CD4-positive, alpha-beta T cell treated with Interferon alpha-2 for 1 hour (primary cell): Measurements from ENCODE around the gene PPP1R12A.
A peak's percentile ranks its signal among the peaks of the same experiment; 100 is the strongest.

Source experiments
- DNase-seq, 2 donors: peaks; one replicate each; pipeline ENCODE4 v3.0.0-alpha.2; 2020 to 2022

The PPP1R12A gene

GRCh38 chr12:79934281-79935020, 446 bp downstream of the PPP1R12A start:
- peak in 1 of 2 donors; percentile 52 for DNase-seq

- peak in 1 of 2 donors; percentile 42 for DNase-seq
Measured at GRCh38 chr12:79933532-79934264, 1.2 kb downstream of the PPP1R12A start.

DNA sequence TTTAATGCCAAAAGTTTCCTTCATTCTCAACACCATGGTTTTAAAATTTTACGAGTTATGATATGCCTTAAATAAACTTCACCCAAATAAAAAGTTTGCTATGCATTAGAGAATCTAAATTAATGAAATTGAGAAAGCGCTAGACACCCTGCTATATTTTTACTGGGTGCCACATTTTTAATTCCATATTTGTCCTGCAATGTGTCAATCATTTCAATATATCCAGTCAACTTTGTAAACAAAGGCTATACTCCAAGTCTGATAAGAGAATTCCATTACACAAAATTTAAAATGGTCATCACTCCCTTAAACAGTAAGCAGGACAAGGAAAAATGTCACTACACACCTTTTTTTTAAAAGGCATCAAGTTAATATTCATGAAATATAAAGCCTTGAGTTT, 1.9 kb downstream of the PPP1R12A start:
- no peak for DNase-seq

GRCh38 chr12:79932357-79932756, 2.5 kb downstream of the PPP1R12A start:
- no peak for DNase-seq

- DNase-seq: no peak
Measured at GRCh38 chr12:79929065-79929464, 5.8 kb downstream of the PPP1R12A start.

DNA sequence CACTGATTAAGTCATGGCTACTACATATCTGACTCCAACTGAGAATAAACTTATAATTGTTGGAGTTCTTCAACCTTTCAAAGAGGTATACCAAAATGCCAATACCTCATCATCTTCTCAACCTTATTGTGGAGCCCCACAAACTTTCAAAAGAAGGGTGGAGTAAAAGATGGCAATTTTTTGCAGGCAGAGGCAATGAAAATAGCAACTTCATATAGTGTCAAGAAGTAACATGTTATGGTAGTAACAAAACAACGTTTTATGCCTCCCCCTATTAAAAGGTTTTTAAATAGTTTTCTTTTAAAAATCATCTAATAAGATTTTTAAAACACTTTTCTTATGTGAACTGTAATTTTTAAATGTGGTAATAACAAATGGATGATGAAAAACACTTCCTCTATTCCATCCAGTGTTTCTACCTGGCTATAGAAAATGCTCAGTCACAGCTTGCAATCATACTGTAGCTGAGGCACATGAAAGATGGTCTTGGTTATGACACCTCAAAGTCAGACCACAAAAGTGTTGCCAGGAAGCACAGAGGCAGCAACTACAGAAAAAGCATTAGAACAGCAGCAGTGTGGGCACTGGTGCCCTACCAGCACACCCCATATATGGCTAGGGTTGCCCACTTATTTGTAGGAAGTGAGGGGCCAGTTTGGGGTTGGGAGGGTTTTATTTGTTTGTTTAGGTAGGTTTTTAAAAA, 7.0 kb downstream of the PPP1R12A start:
- peak; percentile 44 to 75 for DNase-seq

- no peak for DNase-seq
Measured at GRCh38 chr12:79926951-79927350, 7.9 kb downstream of the PPP1R12A start.

- no peak for DNase-seq
Measured at GRCh38 chr12:79925492-79925891, 9.4 kb downstream of the PPP1R12A start.

- DNase-seq: no peak
Measured at GRCh38 chr12:79921786-79922185, 13.1 kb downstream of the PPP1R12A start.

- no peak for DNase-seq
Measured at GRCh38 chr12:79920421-79921238, 14.3 kb downstream of the PPP1R12A start.

GRCh38 chr12:79919762-79920161, 15.1 kb downstream of the PPP1R12A start:
- DNase-seq: no peak

DNA sequence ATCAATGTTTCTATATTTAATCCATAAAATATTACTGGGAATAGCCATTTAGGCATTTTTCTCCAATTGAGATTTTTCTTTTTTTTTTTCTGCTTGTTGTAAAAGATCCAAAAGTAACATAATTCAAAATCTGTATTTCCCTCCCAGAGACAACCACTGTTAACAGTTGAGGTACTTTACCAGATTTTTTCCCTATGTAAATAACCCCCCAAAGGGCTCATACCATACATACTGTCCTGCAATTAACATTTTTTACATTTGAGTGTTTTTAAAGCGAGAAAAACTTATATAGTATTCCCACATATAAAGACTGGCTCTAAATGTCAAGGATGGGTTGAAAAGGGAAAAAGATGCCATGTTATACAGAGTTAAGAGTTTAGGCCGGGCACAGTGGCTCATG, 18.1 kb downstream of the PPP1R12A start:
- no peak for DNase-seq

DNA sequence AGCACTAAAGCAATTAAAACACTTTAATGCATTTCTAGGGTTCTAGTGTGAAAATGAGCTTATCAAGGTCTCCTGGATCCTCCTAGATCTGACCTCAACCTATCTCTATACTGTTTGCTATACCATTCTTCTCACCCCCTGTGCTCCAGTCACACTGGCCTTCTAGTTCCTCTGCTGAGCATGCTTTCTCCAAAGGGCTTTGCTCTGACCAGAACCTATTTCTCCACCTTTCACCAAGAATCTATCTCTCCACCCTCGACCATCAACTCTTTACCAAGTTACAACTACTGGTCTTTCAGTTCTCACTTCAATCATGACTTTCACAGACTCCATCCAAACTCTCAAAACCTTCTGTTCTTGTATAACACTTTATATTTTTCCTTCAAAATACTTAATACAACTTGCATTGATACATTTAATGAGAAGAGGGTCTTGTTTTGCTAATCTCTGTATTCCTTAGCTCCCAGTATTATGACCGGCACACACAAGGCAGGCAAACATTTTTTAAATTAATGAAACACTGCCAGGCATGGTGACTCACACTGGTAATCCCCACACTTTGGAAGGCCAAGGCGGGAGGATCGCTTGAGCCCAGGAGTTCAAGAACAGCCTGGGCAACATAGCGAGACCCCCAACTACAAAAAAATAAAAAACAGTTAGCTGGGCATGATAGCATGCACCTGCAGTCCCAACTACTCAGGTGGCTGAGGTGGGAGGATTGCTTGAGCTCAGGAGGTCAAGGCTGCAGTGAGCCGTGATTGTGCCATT, 22.8 kb downstream of the PPP1R12A start:
- no peak for DNase-seq

DNA sequence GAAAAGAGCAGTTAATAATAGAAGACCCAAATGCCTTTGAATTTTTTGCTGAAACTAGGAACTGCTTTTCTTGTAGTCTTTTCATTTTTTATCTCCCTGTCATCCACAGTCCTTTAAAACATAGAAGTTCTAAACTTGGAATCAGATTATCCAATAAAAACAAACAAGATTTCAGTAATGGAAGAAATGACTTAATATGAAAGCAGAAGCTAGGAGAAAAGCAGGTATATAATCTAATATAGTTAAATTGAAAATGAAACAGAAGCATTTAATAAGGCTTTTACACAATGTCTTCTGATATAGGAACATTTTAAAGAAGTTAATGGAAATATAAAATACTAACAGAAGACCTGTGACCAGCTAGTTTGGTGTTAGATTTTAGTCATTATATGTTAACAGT, 26.5 kb downstream of the PPP1R12A start:
- no peak for DNase-seq

DNA sequence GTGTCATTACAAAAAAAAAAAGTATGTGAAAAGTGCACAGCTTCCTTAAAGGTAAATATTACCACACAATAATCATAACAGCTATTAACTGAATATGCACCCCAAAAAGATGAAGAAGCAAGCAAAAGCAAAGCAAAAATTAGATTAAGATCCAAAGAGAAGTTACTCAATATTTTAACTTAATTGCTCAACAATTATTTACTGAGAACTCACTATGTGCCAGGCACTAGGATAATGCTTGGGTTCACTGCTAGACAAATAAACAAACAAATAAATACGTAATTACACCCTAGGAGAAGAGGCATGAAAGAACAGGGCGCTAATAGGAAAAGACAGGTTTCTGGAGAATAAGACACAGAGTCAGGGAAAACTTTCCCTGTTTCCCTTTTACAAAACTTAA, 33.4 kb downstream of the PPP1R12A start:
- DNase-seq: no peak

DNA sequence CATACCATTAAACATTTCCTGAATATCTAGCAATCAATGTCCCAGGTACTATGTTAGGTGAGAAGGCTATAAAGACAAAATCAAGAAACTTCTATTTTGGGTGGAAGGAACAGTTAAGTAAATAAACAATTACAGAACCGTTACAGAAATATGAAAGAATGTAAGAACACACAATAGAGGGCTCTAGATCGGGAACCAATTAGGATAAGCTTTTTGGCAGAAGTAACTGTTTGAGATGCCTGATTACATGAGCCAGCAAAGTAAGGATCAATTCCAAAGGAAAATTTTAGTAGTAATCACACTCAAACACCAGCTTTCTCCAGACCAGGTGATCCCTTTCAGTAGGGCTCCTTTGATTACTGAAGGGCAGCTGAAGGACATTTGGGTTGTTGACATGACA, 33.9 kb downstream of the PPP1R12A start:
- no peak for DNase-seq

- no peak for DNase-seq
Measured at GRCh38 chr12:79900199-79900598, 34.7 kb downstream of the PPP1R12A start.

- no peak for DNase-seq
Measured at GRCh38 chr12:79897617-79898016, 37.3 kb downstream of the PPP1R12A start.

DNA sequence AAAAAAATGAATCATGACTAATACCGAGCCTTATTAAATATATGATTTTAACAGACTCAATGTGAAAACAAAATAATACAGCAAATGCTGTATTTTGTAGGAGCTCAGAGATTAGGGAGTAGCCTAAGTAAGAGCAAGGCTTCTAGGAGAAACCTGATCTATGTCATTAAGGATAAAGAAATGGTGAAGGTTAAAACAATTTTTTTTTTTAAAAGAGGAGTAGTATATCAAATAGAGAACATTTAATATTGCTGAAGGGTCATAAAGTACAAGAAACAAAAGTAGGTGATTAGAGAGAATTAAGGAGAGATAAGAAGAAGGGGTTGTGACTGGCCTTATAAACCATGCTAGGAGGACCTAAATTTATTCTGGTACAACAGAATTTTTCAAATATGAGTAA, 39.1 kb downstream of the PPP1R12A start:
- no peak for DNase-seq

- DNase-seq: no peak
Measured at GRCh38 chr12:79895071-79895470, 39.8 kb downstream of the PPP1R12A start.

GRCh38 chr12:79891506-79892162, 43.3 kb downstream of the PPP1R12A start:
- DNase-seq: no peak

DNA sequence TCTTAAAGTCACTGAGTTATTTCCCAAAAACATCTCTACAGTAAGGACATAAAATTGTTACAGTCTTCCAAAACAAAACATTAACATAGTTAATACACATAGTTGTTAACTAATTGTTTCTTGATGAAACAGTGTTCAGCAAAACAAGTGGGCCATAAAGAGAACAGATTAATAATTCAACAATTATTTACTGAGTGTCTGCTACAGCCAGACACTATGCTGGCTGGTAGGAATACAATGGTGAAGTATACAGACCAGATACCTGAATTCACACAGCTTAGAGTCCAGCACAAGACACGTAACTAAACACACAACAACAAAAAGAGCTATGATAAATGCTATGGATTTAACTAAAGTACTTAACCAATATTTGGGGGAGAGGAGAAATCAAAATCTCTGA, 47.0 kb downstream of the PPP1R12A start:
- DNase-seq: no peak
